Gastrocnemius medialis (tissue), 4 donors: ENCODE measurements around the gene TNFRSF12A.
A peak's percentile ranks its signal among the peaks of the same experiment; 100 is the strongest.

Experiments used
- CTCF ChIP-seq, 5 experiments: fragments of 450-650 bp in 3 of 5; fragments of 200-600 bp in 2 of 5; sonication (generic) in 2 of 5; IDR thresholded peaks in 4 of 5; conservative IDR thresholded peaks in 1 of 5; 1 replicate in 4 of 5; 2 replicates in 1 of 5; pipeline ENCODE4 v1.5.1; 2016 to 2019; ENCODE audit warnings: antibody characterized with exemption in 5 of 5, mild to moderate bottlenecking in 3 of 5, moderate library complexity in 3 of 5
- POLR2A ChIP-seq, 2 donors: fragments of 450-650 bp; IDR thresholded peaks; one replicate each; pipeline ENCODE4 v1.6.1; 2017; ENCODE audit warnings: antibody characterized with exemption in 2 of 2, mild to moderate bottlenecking in 2 of 2, moderate library complexity in 2 of 2

GRCh38 chr16:2980227-2981176 lies 39.7 kb upstream of the TNFRSF12A start, which contains the start of gene PKMYT1:
- peak; percentile 73 to 88 for TF ChIP-seq POLR2A (IDR thresholded peaks at IDR 0.05)
- TF ChIP-seq CTCF (IDR thresholded peaks at IDR 0.05 in 4 of 5, conservative IDR thresholded peaks at IDR 0.05 in 1 of 5): no peak
